Measurements from ENCODE around the gene CREB5.
"Not testable (repeated sequence)": the region's sequence is repeated elsewhere in the genome, so short reads cannot be mapped to it uniquely, and the experiment has no call there.

CREB5 gene

GRCh38 chr7:28758186-28758585, 345.9 kb downstream of the CREB5 start:
- DNase-seq, result no peak

GRCh38 chr7:28759475-28759971, 347.2 kb downstream of the CREB5 start:
- no peak for DNase-seq

DNA sequence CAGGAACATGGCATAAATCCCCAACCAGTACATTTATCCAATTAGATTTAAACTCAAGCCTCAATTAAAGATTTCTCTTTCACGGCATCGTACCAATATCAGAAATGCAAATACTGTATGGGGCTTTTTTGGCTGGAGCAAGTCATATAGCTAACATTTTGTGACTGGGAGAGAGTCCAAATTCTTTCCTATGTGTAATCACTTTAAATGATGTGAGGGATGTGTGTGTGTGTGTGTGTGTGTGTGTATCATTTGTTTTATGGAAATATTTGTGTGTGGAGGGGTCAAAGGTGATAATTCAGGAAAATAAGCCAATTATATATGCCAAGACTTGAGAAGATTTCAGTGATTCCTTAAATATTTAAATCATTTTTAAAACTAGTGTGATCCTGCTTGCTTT, 349.2 kb downstream of the CREB5 start:
- DNase-seq, result no peak

DNA sequence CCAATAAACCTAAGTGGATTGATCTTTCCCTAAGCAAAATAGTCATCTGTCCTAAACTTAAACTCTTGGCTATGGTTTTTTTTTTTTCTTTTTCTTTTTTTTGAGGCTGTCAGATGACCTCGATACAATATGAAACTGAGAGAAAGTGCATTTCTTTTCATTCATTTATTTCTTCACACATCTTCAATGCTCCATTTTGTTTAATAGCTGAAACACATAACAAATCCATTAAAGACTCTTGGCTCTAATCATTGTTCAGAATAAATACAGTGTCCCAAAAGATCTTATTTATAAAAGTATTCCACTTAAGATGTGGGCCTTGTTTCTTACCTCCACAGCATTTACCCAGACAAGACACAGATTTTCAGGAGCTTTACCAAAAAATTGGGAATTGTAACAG, 350.3 kb downstream of the CREB5 start:
- no peak for DNase-seq

GRCh38 chr7:28766359-28766758, 354.0 kb downstream of the CREB5 start:
- no peak for DNase-seq

GRCh38 chr7:28767356-28767755, 355.0 kb downstream of the CREB5 start:
- no peak for DNase-seq

GRCh38 chr7:28768577-28769147, 356.3 kb downstream of the CREB5 start:
- no peak for DNase-seq

DNA sequence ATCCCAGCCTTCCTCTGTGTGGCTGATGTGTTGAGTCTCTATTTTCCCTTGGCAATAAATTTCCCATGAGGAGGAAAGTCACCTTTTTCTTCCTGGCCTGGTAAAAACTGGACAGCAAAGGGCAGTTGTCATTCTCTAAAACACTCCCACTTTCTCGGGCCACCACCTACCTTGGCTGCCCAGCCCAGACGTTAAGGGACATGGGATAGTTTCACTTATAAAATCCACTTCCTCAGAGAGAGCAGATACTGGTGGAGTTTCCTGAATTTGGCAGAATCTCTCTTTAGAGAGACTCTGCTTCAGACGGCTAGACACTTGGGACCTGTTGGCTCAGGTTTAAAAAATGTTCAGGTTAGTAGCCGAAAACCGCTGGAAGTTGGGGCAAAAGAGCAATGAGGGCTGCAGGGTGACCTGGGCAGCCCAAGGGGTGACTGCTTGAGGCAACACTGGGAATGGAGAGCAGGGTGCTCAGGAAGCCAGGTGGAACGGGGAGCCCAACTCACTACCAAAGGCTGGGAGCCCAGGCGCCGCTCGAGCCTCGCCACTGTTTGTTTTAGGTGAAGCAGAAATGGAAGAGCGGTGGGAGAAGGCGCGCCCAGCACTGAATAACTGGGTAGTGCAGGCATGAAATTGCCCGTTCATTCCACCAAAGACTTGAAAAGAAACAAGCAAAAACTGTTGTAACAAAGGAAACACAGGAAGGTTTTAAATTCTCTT, 359.7 kb downstream of the CREB5 start:
- no peak for DNase-seq

DNA sequence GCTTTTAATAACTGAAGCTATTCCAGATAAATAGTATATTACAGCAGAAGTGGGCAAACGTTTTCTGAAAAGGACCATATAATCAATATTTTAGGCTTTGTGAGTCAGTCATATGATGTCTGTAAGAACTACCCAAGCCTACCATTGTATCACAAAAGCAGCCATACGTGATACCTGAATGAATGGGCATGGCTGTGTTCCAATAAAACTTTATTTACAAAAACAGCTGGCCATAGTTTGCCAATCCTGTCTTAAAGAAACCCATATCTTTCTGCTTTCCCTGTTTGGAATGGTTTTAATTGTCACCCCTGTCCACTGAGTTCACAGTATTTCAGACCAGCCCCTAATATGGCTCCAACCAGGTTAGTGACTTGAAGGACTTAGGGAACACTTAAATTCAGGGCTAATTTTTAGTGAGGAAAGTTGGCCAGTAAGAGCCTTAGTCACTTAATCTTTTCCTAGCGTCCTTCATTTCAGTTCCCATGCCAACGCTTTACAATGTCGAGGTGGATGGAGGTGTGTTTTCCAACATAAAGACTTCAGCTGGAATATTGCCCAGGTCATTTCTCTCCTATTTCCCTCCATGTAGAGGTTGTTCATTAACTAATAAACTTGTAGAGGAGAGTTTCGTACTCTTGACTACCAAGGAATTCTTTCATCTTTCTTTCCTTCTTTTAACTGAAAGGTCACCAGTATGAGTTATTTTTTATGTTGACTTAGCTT, 361.3 kb downstream of the CREB5 start:
- peak; percentile 52 for DNase-seq

DNA sequence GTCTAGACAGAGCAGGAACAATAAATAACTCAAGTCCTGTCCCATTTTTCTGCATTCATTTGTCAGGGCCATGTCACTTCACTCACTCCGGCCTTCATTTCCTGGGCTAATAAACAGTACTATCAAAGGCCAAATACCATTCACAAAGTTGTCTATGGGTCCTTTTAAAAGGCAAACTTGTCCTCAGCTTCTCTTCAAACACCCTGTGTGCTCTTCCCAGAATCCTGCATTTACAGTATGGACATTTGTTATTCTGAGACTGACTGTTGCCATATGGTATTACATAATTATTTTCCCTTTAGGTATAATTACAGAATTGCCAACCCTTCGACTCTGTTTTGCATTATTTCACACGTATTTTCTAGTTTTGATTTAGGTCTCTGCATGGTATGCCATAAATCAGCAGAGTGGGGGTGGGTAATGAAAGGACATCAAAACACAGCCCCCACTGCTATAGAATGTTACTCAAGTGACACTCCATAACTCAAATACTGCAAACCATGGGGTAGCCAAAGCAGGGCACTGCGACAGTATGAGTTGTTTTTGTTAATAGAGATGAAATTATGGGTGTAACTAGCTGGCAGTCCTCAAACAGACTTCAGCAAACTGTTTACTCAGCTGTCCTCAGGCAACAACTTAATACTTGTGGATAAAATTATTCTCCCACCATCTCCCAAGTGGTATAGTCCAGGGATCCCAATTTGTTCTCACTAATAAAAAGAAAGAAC, 362.1 kb downstream of the CREB5 start:
- peak; percentile 66 for DNase-seq

DNA sequence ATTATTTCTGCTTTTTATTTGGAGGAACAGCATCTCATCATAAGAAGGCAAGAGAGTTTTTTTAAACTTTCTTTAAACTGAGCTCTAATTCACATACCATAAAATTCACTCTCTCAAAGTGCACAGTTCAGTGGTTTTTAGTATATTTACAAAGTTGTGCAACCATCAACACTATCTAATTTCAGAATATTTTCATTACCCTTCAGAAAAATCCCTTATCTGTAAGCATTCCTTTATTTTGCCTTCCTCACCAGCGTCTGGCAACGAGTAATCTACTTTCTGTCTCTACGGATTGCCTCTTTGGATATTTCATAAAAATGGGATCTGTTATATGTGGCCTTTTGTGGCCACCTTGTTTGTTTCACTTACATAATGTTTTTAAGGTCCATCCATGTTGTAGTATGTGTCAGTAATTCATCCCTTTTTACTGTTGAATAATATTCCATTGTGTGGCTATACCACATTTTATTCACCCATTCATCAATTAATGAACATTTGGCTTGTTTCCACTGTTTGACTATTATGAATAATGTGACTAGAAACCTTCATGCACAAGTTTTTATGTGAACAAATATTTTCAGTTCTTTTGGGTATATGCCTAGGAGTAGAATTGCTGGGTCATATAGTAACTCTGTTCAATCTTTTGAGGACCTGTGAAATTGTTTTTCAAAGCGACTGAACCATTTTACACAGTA, 364.3 kb downstream of the CREB5 start:
- no peak for DNase-seq

DNA sequence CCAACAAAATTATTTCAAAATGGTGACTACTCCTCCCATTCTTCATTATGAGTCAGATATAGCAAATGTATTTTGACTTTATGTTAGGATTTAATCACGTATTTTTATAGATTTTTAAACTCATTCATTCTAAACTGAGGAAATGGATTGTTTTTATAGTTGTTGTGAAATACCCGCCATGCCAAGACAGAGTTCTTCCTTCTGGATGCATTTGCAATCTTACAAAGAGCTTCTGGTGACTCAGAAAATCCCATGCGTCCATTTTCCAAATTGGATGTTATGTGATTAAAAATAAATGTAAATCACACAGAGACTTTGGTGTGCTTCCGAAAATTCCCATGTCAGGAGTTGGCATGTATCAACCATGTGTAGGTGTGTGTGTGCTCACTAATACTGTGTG, 366.5 kb downstream of the CREB5 start:
- DNase-seq, result no peak

DNA sequence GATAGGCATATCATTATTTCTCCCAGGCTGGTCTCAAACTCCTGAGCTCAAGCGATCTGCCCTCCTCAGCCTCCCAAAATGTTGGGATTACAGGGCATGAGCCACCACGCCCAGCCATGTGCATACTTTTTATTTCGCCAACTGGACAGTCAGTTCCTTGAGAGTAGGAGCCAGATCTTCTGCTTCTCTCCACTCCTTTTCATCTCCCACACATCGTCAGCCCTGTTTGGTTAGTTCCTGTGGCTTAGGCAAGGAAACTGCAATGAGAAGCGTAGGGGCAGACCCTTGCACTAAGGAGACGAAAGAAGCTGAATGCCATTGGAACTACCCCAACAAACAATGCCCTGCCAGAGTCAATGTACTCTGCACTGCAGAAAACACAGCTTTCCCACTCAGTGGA, 367.6 kb downstream of the CREB5 start:
- DNase-seq, result no peak

DNA sequence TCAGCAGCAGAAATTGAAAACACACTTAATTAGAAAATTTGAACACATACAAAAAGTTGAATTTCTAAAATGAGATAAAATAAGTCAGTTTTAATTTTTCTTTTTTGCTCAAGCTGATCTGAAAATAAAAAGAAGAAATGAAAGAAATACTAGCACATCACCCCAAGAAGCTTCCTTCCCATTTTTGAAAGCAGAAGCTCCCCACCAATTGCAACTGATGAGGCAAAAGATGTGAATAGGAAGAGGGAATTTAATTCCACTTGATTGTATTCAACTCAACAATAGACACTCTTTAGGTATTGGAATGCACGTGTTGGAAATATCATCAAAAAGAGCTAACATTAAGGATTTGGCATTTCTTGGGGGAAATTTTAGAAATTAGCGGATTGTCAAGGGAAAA, 370.0 kb downstream of the CREB5 start:
- no peak for DNase-seq

DNA sequence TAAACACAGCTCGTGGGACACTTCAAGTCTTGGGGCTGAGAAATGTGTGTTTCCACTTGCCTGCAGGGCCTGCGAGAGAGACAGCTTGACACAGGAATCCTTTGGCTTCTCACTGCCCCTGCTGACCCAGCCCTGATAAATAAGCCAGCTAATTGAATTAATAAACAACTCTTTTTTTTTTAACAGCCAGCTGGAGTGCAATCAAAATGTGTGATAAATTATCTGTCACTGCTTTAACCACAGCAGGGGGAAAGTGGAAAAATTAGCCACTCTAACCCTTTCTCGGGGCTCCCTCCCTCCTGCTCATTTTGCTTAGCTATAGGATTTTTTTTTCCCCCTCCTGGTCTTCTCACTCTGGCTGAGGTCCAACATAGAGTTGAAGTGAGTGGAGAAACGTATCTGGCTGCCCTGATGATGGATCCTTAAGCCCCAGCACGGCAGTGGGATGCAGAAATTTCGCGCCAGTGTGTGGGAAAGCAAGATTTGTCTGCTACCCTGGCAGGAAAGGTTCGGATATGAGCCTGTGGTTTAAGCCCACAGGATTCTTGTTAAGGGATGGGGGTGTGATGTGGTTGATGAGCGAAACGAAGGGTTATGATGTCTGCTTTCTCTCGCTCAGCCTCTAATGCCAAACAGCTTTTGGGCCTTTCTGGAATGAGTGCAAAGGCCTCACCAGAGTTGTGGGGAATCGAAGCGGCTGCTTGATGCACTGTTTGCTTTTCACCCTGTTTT, 372.0 kb downstream of the CREB5 start:
- DNase-seq, result peak; percentile 64

DNA sequence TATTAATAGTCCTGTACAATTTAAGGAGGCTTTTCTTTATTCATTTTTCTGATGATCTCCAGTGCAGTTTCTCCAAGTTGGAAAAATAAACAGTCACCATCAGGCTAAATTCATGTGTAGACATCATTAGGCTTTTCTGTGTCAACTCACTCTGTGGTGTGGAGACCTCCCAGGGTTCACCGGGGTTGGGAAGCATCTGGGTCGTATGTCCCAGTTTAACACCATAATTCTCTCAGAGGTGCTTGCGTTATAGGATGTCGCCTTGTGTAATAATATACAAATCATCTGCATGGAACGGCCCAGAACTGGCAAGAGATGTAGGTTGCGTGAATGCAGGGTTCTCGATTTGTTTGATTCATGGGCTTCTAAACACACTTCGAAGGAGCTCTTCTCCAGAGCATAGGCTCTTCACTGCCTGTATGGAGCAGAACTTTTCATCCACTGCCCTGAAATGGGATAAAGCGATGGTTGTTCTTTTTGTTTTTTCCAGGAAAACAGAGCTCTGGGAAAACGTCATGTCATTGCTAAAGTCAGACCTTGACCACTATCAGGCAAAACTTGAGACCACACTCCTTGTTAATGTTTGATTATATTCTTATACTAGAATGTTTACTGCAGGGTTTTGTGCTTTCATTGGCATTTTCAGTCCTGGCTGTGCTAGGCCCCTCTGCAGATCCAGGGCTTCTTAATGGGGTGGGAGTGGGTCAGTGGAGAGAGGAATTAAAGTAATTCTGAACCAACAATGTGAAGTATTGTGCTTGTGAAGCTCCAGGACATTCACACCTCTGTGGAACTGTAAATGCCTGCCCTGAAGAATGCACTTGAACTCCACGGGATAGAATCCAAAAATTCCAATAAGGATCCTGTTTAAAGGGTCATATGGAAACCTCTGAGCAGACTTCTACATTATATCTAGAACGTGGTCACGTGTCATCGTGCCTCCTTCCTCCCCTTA, 373.0 kb downstream of the CREB5 start:
- DNase-seq, result no peak

GRCh38 chr7:28786156-28786555, 373.8 kb downstream of the CREB5 start:
- DNase-seq, result not testable (repeated sequence)

- DNase-seq, result no peak
These were observed 374.8 kb downstream of the CREB5 start for GRCh38 chr7:28787106-28787505.

DNA sequence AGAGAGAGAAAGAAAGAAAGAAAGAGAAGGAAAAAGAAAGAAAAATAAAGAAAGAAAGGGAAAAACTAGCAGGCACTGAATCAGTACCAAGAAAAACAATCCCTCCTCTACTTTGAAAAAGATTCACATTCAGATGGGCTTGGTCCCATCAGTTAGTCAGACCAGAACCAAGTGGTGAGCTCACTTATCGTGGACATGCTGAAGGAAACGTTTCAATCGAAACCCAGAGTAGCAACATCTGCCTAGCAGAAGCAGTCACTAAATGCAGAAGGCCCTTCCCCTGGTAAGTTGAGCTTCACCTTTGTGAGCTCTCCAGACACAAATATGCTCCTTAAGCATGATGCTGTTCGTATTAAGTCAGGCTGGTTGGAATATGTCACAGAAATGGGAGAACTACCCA, 378.1 kb downstream of the CREB5 start:
- no peak for DNase-seq

DNA sequence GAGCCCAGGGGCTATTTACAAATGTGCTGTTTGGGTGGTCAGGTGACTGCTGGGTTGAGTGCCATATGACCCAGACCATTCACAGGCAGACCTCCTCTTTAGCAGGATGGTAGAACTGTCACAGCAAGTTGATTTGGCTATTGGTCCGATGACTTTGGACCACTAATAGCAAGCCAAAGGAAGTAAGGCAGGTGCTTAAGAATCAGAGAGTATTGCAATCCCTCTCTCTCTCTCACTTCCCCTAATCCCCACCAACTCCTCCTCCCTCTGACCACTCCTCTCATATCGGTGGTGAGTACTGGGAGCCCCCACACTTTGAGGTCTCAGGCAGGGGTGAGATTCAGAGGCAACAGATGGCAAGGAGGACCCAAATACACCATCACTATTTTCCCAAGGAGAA, 380.5 kb downstream of the CREB5 start:
- no peak for DNase-seq
